Fibroblast of lung (primary cell): ENCODE results near the gene NUDT22.

ENCODE experiments used
- EZH2 ChIP-seq: IDR thresholded peaks from 2 replicates; pipeline ENCODE4 v1.5.1; 2012; ENCODE audit warnings: low read length, control low read depth, mild to moderate bottlenecking; ENCODE audit errors: missing control alignments
- TF ChIP-seq, protein P1 (sequence below), 2 donors: IDR thresholded peaks in 1 of 2; conservative IDR thresholded peaks in 1 of 2; 1 replicate in 1 of 2; 2 replicates in 1 of 2; pipeline ENCODE4 v1.5.1; 2011 to 2012; ENCODE audit warnings: low read length in 2 of 2, control low read depth in 1 of 2, inconsistent platforms in 1 of 2, low read depth in 1 of 2, mild to moderate bottlenecking in 1 of 2

DNA sequence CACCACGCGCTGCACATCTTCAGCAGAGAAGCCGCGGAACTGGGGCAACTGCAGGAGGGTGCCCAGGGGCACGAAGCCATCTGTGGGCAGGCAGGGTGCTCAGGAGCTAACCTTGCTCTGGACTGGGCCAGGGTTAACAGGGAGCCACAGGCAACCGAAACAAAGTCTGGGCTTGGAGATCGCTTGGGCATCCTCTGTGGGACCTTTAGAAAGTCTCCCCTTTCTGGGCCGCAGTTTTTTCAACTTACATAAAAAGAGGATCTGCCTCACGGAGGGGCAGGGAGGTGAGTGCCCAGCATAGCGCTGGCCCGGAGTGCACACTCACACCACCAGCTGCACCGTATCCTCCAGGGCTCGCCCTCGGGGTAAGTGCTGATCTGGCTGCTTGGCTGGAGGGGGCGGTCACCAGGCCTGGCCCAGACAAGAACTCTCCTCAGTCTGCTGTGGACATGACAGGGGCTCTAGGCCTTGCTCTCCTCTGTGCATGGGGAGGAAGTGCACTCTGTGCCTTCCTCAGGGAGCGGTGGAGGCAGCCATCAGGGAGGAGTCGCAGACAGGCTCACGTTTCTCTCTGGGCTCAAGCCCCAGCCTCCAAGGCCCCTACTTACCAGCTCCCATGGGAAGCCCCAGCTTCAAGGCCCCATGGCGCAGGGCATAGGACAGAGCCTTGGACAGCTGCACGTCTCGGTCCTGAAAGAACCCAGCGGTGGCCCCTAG, 1.0 kb upstream of the NUDT22 start:
- TF ChIP-seq, protein P1, sequence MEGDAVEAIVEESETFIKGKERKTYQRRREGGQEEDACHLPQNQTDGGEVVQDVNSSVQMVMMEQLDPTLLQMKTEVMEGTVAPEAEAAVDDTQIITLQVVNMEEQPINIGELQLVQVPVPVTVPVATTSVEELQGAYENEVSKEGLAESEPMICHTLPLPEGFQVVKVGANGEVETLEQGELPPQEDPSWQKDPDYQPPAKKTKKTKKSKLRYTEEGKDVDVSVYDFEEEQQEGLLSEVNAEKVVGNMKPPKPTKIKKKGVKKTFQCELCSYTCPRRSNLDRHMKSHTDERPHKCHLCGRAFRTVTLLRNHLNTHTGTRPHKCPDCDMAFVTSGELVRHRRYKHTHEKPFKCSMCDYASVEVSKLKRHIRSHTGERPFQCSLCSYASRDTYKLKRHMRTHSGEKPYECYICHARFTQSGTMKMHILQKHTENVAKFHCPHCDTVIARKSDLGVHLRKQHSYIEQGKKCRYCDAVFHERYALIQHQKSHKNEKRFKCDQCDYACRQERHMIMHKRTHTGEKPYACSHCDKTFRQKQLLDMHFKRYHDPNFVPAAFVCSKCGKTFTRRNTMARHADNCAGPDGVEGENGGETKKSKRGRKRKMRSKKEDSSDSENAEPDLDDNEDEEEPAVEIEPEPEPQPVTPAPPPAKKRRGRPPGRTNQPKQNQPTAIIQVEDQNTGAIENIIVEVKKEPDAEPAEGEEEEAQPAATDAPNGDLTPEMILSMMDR (conservative IDR thresholded peaks at IDR 0.05 in 1 of 2, IDR thresholded peaks at IDR 0.05 in 1 of 2; ENCODE audit: low read depth in 1 of 2, low read length in 2 of 2) = no peak
- no peak for TF ChIP-seq EZH2
